GM04504 (cell line): ENCODE results near the gene ATG7.
"Not testable (repeated sequence)": the region's sequence is repeated elsewhere in the genome, so short reads cannot be mapped to it uniquely, and the experiment has no call there.

ENCODE experiments used
- DNase-seq: peaks from one replicate; pipeline ENCODE4 v3.0.0-alpha.2; 2012; ENCODE audit warnings: low read depth

ATG7 gene

DNA sequence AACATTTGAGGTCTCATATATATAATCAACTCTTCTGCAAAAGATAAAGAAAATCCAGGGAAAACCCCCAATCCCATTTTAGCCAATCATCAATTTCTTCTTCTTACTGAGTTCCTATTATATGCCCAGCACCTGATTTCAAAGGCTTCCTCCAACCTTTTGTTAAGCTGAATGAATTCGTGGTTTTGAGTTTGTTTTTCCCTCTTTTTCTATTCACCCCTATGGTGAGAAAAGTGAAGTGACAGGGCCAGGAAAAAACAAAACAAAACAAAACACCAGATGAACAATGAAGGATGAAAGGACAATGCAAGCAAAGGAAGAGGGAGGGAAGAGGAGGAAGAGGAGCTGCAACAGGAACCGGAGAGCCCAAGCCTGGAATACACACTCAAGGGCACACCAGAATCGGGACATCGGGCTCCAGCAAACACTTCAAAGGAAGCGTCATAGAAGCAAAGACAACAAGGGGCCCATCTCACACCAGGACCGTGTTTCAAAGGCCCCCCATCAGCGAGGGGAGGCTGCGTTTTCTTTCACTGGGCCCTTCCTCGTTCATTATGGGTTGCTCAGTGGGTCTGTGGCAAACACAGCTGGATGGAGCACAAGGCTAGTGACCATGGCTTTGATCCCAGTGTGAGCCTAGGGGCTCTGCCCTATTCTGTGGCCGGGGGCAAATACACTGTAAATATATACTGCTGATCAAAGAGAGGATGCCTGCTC, 321.3 kb downstream of the ATG7 start:
- no peak for DNase-seq

DNA sequence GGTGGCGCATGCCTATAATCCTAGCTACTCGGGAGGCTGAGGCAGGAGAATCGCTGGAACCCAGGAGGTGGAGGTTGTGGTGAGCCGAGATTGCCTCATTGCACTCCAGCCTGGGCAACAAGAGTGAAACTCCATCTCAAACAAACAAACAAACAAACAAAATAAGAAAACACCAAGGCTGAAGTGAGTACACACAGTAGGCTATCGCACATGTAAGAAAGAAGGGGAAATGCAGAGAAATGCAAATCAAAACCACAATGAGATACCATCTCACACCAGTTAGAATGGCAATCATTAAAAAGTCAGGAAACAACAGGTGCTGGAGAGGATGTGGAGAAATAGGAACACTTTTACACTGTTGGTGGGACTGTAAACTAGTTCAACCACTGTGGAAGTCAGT, 322.8 kb downstream of the ATG7 start:
- not testable (repeated sequence) for DNase-seq

GRCh38 chr3:11596387-11596786, 324.2 kb downstream of the ATG7 start:
- DNase-seq: no peak

GRCh38 chr3:11600501-11601282, 328.5 kb downstream of the ATG7 start:
- peak; percentile 98 for DNase-seq

GRCh38 chr3:11601446-11602238, 329.4 kb downstream of the ATG7 start:
- DNase-seq: no peak

DNA sequence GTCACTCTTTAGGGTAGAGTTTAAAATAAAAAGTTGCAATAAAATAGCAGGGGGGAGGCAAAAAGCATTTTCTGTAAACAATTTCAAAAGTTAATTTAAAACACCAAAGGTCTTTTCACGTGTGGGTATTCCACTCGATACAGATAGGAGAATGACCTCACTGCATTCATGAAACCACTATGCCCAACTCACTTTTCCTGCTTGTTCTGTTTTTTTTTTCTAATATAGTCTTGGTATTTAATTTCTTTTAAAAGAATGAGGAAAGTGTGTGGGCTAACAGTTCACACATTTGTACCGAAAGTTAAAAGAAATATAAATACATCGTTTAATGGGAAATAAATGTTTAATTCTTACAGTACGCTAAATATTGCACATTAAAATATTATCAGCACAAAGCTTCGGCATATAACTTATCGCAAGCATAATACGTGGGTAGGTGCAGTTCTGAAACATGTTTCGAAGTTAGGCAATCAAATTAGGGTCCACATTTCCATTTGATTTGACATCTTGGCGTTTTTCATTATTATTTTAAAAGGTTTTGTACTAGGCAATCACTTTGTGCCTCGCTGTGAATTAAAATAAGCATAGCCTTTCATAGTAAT, 330.1 kb downstream of the ATG7 start:
- no peak for DNase-seq

- no peak for DNase-seq
Observed at GRCh38 chr3:11602886-11603527, 330.8 kb downstream of the ATG7 start.

DNA sequence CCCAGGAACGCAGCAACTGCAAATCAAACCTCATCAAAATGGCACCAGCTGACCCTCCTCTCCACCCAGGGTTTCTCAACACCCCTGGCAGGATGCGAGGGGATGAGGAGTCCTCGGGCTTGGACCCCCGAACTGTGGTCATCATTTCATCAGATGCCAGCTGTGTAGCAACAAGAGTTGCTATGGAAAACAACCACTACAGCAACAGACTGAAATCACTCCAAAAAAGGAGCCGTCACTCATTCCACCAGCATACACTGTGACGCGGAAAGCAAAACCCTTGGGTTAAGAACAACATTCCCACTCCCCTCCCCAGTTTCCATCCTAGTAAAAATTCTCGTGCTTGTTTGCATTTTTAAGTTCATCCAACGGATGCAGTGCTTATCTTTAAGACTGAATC, 331.4 kb downstream of the ATG7 start:
- DNase-seq: no peak

- no peak for DNase-seq
Observed at GRCh38 chr3:11604139-11604892, 332.1 kb downstream of the ATG7 start.

DNA sequence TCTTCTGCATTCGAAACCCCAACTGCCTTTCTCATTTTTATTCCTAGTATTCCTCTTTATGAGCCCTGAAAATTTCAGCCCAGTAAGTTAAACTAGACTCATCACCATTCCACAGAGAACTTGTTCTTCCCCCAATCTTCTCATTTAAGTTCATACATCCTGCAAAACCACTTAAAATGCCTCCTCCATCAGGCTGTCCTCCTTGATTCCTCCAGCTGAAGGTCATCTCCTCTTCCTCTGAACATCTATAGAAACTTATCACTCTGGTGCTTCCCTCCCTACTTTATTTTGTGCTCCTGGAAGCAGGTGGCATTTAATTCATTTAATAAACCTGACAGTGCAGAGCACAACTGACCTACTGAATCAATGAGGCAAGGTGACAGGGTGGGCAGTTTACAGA, 333.2 kb downstream of the ATG7 start:
- no peak for DNase-seq

DNA sequence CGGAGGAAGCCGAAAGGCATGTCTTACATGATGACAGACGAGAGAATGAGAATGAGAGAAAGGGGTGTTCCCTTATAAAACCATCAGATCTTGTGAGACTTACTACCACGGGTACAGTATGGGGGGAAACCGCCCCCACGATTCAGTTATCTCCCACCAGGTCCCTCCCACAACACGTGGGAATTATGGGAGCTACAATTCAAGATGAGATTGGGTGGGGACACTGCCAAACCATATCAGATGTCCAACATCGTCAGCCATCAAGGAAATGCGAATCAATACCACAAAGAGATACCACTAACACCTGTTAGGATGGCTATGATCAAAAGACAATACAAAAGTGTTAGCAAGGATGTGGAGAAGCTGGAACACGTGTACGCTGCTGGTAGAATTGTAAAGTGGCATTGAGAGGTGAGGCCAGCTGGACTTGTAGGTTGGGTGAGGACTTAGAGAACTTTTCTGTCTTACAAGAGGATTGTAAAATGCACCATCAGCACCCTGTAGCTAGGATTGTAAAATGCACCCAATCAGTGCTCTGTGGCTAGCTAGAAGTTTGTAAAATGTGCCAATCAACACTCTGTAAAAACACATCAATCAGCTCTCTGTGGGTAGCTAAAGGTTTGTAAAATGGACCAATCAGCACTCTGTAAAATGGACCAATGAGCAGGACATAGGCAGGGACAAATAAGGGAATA, 334.0 kb downstream of the ATG7 start:
- no peak for DNase-seq

GRCh38 chr3:11606865-11607440, 334.8 kb downstream of the ATG7 start:
- DNase-seq: no peak
